ENCODE results near the gene CCNA1.
A peak's percentile ranks its signal among the peaks of the same experiment; 100 is the strongest.

CCNA1 gene

DNA sequence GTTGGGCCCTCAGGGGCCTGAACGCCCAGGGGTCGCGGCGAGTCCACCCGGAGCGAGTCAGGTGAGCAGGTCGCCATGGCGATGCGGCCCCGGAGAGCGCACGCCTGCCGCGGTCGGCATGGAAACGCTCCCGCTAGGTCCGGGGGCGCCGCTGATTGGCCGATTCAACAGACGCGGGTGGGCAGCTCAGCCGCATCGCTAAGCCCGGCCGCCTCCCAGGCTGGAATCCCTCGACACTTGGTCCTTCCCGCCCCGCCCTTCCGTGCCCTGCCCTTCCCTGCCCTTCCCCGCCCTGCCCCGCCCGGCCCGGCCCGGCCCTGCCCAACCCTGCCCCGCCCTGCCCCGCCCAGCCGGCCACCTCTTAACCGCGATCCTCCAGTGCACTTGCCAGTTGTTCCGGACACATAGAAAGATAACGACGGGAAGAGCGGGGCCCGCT lies at the start of gene CCNA1:
Gene CCNA1 (plus strand): TSS at position 390 of the 439 bp plus-strand sequence. CDS start 562 bp downstream, outside the sequence.
- peak; percentile 79 for DNase-seq

- DNase-seq = no peak
Observed at GRCh38 chr13:36385489-36385888, 46.8 kb upstream of the CCNA1 start.

GRCh38 chr13:36395280-36395679 lies 37.0 kb upstream of the CCNA1 start:
- no peak for DNase-seq

GRCh38 chr13:36405151-36405550 lies 27.1 kb upstream of the CCNA1 start:
- no peak for DNase-seq

DNA sequence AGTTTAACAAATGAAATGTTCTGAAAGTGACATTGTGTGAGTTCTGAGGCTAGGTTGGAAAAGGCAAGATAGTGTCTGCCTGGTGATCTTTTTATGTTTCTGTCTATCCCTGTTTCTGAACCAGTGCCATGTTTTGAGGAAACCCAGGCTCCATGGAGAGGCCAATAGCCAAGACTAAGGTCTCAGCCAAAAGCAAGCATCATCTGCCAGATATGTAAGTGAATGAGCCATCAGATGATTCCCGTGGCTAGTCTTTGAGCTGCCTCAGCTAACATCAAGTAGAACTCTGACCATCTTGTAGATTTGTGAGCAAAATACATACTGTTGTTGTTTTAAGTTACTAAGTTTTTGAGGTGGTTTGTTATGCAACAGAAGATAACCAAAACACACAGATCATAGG lies 19.6 kb upstream of the CCNA1 start:
- DNase-seq = no peak

- DNase-seq = no peak
Observed at GRCh38 chr13:36413161-36413560, 19.1 kb upstream of the CCNA1 start.

DNA sequence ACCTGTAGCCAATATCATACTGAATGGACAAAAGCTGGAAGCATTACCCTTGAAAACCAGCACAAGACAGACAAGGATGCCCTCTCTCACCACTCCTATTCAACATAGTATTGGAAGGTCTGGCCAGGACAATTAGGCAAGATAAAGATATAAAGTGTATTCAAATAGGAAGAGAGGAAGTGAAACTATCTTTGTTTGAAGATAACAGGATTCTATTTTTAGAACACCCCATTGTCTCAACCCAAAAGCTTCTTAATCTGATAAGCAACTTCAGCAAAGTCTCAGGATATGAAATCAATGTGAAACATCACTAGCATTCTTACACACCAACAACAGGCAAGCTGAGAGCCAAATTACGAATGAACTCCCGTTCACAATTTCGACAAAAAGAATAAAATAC lies 17.8 kb upstream of the CCNA1 start:
- no peak for DNase-seq

- DNase-seq = no peak
Observed at GRCh38 chr13:36417331-36417730, 15.0 kb upstream of the CCNA1 start.

GRCh38 chr13:36418022-36418805 lies 14.1 kb upstream of the CCNA1 start:
- DNase-seq = peak; percentile 24

DNA sequence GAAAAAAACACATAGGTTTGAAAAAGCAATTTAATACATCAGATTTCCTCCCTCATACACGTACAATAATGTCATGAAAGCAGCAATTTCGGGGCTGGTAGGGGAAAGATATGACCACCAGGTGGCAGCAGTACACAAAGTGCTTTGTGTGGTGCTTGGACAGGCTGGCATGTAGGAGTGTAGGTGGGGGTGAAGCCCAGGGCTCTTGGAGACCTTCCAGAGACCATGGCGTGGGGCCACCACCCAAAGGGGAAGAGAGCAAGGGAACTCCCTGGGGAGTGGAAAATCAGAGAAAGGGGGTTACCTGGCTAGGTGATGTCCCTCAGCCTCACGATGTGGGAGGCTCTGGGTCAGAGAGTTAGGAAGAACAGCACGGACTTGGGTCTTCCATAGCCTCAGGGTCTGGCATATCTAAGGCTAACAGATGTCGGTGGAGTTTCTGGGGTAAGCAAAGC lies 11.8 kb upstream of the CCNA1 start:
- peak; percentile 59 for DNase-seq

DNA sequence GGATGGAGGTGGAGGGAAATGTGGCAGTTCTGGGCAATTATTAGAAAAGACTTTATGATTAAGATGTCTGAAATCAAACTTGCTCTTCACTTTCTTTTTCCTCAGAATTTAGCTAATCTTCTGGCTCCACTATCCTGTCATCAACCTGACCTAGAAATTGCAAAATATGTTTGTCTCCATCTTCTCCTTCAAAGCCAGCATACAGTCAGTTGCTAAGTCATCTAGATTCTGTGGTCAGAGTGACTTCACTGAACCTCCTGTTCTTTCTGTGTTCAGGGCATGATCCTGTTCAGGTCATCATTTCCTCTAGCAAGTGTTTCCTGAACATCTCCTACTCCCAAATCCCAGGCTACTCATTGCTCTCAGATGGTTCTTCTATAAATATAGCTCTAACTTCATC lies 10.8 kb upstream of the CCNA1 start:
- no peak for DNase-seq

- DNase-seq = no peak
Observed at GRCh38 chr13:36428086-36428485, 4.2 kb upstream of the CCNA1 start.

GRCh38 chr13:36430247-36431203 lies 1.8 kb upstream of the CCNA1 start:
- no peak for DNase-seq

GRCh38 chr13:36431204-36432105 lies 840 bp upstream of the CCNA1 start:
- no peak for DNase-seq

- DNase-seq = no peak
Observed at GRCh38 chr13:36436811-36437210, 4.5 kb downstream of the CCNA1 start.

DNA sequence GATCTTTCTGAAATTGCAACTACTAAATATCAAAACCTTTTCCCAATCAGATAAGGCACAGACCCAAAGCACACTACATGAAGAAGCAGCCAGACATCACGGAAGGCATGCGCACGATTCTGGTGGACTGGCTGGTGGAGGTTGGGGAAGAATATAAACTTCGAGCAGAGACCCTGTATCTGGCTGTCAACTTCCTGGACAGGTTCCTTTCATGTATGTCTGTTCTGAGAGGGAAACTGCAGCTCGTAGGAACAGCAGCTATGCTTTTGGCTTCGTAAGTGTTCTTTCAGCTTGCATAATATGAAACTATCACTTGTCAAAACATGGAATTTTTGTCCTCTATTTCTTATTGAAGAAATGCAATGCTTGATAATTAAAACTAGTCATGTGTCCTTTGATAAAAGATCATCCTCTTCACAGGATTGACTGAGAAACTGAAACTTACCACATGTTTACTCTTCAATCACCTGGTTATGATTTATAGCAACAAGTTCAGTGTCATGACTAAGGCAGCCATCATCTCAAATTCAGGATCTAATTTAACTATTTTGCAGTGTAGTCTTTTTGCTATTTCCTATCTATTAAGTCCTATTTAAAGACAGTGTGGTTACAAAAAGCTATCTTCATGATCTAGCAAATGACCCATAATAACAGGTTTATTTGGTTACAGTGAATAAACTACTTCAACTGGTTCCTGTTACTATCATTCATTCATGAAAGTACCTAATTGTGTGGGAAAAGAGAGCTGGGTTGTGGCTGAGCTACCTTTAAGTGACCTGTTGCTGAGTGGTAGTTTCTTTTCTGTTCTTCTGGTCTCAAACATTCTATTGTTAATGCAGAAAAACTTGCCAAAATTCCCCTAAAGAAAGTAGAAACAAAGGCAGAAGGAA lies 6.5 kb downstream of the CCNA1 start:
- no peak for DNase-seq

- DNase-seq = no peak
Observed at GRCh38 chr13:36445278-36445677, 13.0 kb downstream of the CCNA1 start.

DNA sequence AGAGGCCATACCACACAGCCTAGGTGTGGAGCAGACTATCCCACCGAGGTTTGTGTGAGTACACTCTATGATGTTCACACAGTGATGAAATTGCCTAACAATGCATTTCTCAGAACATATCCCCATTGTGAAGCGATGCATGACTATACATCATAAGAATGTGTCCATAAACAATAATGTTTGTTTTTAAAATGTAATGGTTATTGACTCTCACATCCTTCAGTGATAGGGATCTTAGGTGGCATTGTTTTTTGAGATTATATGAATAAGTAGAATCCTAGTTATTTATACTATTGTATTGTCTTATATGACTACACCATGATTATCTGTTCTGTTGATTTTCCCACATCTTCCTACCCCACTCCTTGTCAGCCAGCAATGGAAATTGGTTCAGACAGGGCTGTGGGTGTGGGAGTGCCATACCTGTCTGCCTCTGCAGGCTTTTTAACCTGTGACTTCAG lies 13.6 kb downstream of the CCNA1 start:
- no peak for DNase-seq

- no peak for DNase-seq
Observed at GRCh38 chr13:36447501-36447900, 15.2 kb downstream of the CCNA1 start.

GRCh38 chr13:36450534-36450933 lies 18.2 kb downstream of the CCNA1 start:
- no peak for DNase-seq

DNA sequence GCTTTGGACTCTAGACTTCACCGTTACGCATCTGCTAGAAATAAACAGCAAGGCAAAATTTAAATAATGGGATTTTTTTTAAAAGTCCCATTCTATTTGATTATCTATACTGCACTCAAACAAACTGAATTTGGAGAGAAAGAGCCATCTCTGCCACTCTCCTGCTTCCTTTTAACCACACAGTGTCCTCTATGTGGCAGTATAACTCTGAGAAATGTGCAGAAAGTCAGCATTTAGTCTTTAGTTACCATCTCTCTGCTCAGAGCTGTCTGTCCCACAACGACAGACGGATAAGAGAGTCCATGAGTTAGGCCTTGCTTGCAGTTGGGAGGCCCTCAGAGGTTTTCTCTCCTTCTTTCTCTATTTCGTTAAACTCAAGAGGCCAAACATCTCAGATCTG lies 21.2 kb downstream of the CCNA1 start:
- DNase-seq = peak; percentile 29
